CD14-positive monocyte (primary cell): Measurements from ENCODE around the gene CLTCL1. TPM values are rescaled to one million over a fixed set of nuclear protein-coding genes. Genes with fewer than 3 reads are reported as not detected.

Experiments
- DNase-seq, 3 donors: peaks; one replicate each; pipeline ENCODE4 v3.0.0-alpha.2; 2011 to 2022
- H2AFZ ChIP-seq: 2 replicates; pipeline ENCODE4 v1.6.0; 2012; ENCODE audit warnings: mild to moderate bottlenecking, low read depth, low read length, inconsistent platforms; ENCODE audit not compliant: insufficient read depth, poor library complexity, severe bottlenecking
- H3K27ac ChIP-seq, 2 donors: 1 replicate in 1 of 2; 2 replicates in 1 of 2; pipeline ENCODE4 v1.5.1; 2012 to 2013; ENCODE audit warnings: low read length in 2 of 2, control low read depth in 1 of 2, inconsistent platforms in 1 of 2, low read depth in 1 of 2, mild to moderate bottlenecking in 1 of 2
- H3K27me3 ChIP-seq, 2 donors: one replicate each; pipeline versions ENCODE4 v1.6.0 to v1.6.1; 2011 to 2013; ENCODE audit warnings: low read length in 2 of 2; ENCODE audit not compliant: control insufficient read depth in 2 of 2, insufficient read depth in 2 of 2
- H3K36me3 ChIP-seq, 2 donors: replicated peaks in 1 of 2; 1 replicate in 1 of 2; 2 replicates in 1 of 2; pipeline versions ENCODE4 v1.5.1 to v1.6.1; 2012 to 2013; ENCODE audit warnings: low read length in 2 of 2, control low read depth in 1 of 2, inconsistent platforms in 1 of 2, mild to moderate bottlenecking in 1 of 2; ENCODE audit not compliant: insufficient read depth in 2 of 2, control insufficient read depth in 1 of 2
- H3K4me1 ChIP-seq, 2 donors: 1 replicate in 1 of 2; 2 replicates in 1 of 2; pipeline versions ENCODE4 v1.5.1 to v1.6.1; 2012 to 2013; ENCODE audit warnings: low read length in 2 of 2, control low read depth in 1 of 2, inconsistent platforms in 1 of 2, mild to moderate bottlenecking in 1 of 2, moderate library complexity in 1 of 2; ENCODE audit not compliant: insufficient read depth in 2 of 2, control insufficient read depth in 1 of 2
- H3K4me2 ChIP-seq: replicated peaks from 2 replicates; pipeline ENCODE3; 2012; ENCODE audit warnings: low read length, moderate library complexity, mild to moderate bottlenecking; ENCODE audit not compliant: poor library complexity, severe bottlenecking; ENCODE audit errors: extremely low read depth
- H3K4me3 ChIP-seq, 3 experiments: fragments of 200-600 bp in 1 of 3; sonication (generic) in 1 of 3; replicated peaks in 1 of 3; 1 replicate in 2 of 3; 2 replicates in 1 of 3; pipeline ENCODE4 v1.5.1; 2011 to 2013; ENCODE audit warnings: low read length in 3 of 3, mild to moderate bottlenecking in 3 of 3, control low read depth in 2 of 3, low read depth in 2 of 3, inconsistent platforms in 1 of 3, moderate library complexity in 1 of 3
- H3K79me2 ChIP-seq: 2 replicates; pipeline ENCODE4 v1.6.0; 2012; ENCODE audit warnings: mild to moderate bottlenecking, control low read depth, inconsistent platforms, low read length, moderate library complexity; ENCODE audit not compliant: insufficient read depth
- H3K9ac ChIP-seq: 2 replicates; pipeline ENCODE4 v1.6.0; 2017; ENCODE audit warnings: low read length, mild to moderate bottlenecking; ENCODE audit not compliant: insufficient read depth, poor library complexity, severe bottlenecking
- H3K9me3 ChIP-seq, 2 donors: replicated peaks in 1 of 2; 1 replicate in 1 of 2; 2 replicates in 1 of 2; pipeline versions ENCODE4 v1.5.1 to v1.6.1; 2012 to 2013; ENCODE audit warnings: low read length in 2 of 2, control low read depth in 1 of 2; ENCODE audit not compliant: control insufficient read depth in 1 of 2, insufficient read depth in 1 of 2
- H4K20me1 ChIP-seq: 2 replicates; pipeline ENCODE4 v1.6.0; 2012; ENCODE audit warnings: mild to moderate bottlenecking, low read length, control low read depth, moderate library complexity; ENCODE audit not compliant: insufficient read depth
- H3K27ac Mint-ChIP-seq, 7 donors: one replicate each; pipeline ENCODE4 v1.8.0; 2020; ENCODE audit warnings: mild to moderate bottlenecking in 7 of 7, mixed read lengths in 7 of 7, moderate library complexity in 6 of 7, inconsistent platforms in 2 of 7
- H3K27me3 Mint-ChIP-seq, 3 donors: one replicate each; pipeline ENCODE4 v1.8.0; 2021 to 2022; ENCODE audit warnings: low read depth in 3 of 3, mild to moderate bottlenecking in 3 of 3, mixed read lengths in 3 of 3, moderate library complexity in 3 of 3, inconsistent platforms in 1 of 3
- H3K36me3 Mint-ChIP-seq, 2 donors: one replicate each; pipeline ENCODE4 v1.8.0; 2020; ENCODE audit warnings: mixed read lengths in 2 of 2, inconsistent platforms in 1 of 2, mild to moderate bottlenecking in 1 of 2
- H3K4me1 Mint-ChIP-seq: one replicate; pipeline ENCODE4 v1.8.0; 2020; ENCODE audit warnings: mild to moderate bottlenecking, mixed read lengths
- H3K4me3 Mint-ChIP-seq, 2 donors: one replicate each; pipeline ENCODE4 v1.8.0; 2020; ENCODE audit warnings: mild to moderate bottlenecking in 2 of 2, mixed read lengths in 2 of 2, moderate library complexity in 1 of 2
- H3K9me3 Mint-ChIP-seq, 7 donors: one replicate each; pipeline ENCODE4 v1.8.0; 2020 to 2022; ENCODE audit warnings: mixed read lengths in 7 of 7, mild to moderate bottlenecking in 6 of 7, moderate library complexity in 6 of 7, inconsistent platforms in 2 of 7
- CTCF ChIP-seq: fragments of 200-600 bp; IDR thresholded peaks from one replicate; pipeline ENCODE4 v1.8.0; 2022; ENCODE audit warnings: antibody characterized with exemption, mild to moderate bottlenecking
- WGBS: methylation state at CpG from one replicate; pipeline ENCODE4 v1.1.5; 2013; ENCODE audit warnings: missing lambda C conversion rate; ENCODE audit not compliant: insufficient coverage; 5-methylcytosine and 5-hydroxymethylcytosine counted together
- intact Hi-C, 2 donors: fragments of 100-400 bp; cut with micrococcal nuclease; formaldehyde crosslinking; loops; one replicate each; pipeline versions ENCODE4 v1.15.0 to v1.15.1; 2023
- polyA plus RNA-seq, 3 donors: library from polyadenylated mRNA; depleted of rRNA in 1 of 3; unstranded in 2 of 3; stranded (reverse) in 1 of 3; fragments of 300-500 nt in 2 of 3; fragments of >200 nt in 1 of 3; fragmentation: Illumina TruSeq in 2 of 3; gene quantifications; 1 replicate in 2 of 3; 2 replicates in 1 of 3; pipeline ENCODE4 v1.2.3, GENCODE V29; 2012 to 2021

CLTCL1 gene
- polyA plus RNA-seq, 3 donors = 5.1 to 17.0 (median 6.1) TPM

GRCh38 chr22:19175026-19175601, 116.4 kb downstream of the CLTCL1 start:
- intact Hi-C loops = loop anchor here in 1 of 2 donors (5.0 kb wide), 1 partner anchor 117 kb away; the partner anchor contains the start of gene CLTCL1
- Mint-ChIP-seq H3K27me3 (peaks cover 9 to 11% (median 10%) of the 10 kb centered on the region in 3 donors), H3K4me1 (peaks cover 51% of the 10 kb centered on the region), H3K27ac (no peak overlapping the region), H3K9me3 (peaks cover 0 to 4% (median 0%) of the 10 kb centered on the region in 7 donors), H3K4me3 (no peak overlapping the region), H3K36me3 (no peaks in the 10 kb centered on the region)
- H4K20me1 ChIP-seq = peaks cover 14% of the 10 kb centered on the region
- no peak for TF ChIP-seq CTCF
- 98% methylated on average over 5 of the region's 7 CpGs for WGBS
- H3K4me1 ChIP-seq = peaks cover 56 to 72% of the 10 kb centered on the region in 2 donors
- no peak overlapping the region for H3K4me3 ChIP-seq
- no peak overlapping the region for H3K9ac ChIP-seq
- H3K27me3 ChIP-seq = peaks cover 6 to 10% of the 10 kb centered on the region in 2 donors
- no peak for DNase-seq
- no peak overlapping the region for H3K4me2 ChIP-seq
- peaks cover 24% of the 10 kb centered on the region for H3K79me2 ChIP-seq
- H3K27ac ChIP-seq = peak overlapping the region in 1 of 2 donors; percentile 64
- H3K9me3 ChIP-seq = no peaks in the 10 kb centered on the region
- H2AFZ ChIP-seq = no peak overlapping the region
- H3K36me3 ChIP-seq = no peaks in the 10 kb centered on the region

- peaks cover 0 to 4% (median 0%) of the 10 kb centered on the region in 7 donors for H3K9me3 Mint-ChIP-seq
- Histone ChIP-seq H3K36me3 (no peaks in the 10 kb centered on the region), H3K9ac (no peak overlapping the region), H3K79me2 (peaks cover 24% of the 10 kb centered on the region), H3K4me2 (peak overlapping the region; percentile 35), H3K27ac (peak overlapping the region; percentile 40 to 64), H3K4me1 (peaks cover 57 to 71% of the 10 kb centered on the region in 2 donors), H3K9me3 (no peaks in the 10 kb centered on the region), H3K4me3 (peak overlapping the region in 1 of 3 experiments; percentile 37), H2AFZ (peak overlapping the region; percentile 36), H4K20me1 (peaks cover 14% of the 10 kb centered on the region), H3K27me3 (peaks cover 10 to 17% of the 10 kb centered on the region in 2 donors)
- H3K27me3 Mint-ChIP-seq = peaks cover 17 to 19% (median 18%) of the 10 kb centered on the region in 3 donors
- WGBS = 33% methylated on average over 13 of the region's 14 CpGs
- DNase-seq = peak; percentile 40 to 56 (median 43)
- intact Hi-C loops = loop anchor here in 1 of 2 donors (5.0 kb wide), 1 partner anchor 118 kb away; the partner anchor contains the start of gene CLTCL1
- peak overlapping the region in 5 of 7 donors; percentile 26 to 90 (median 71) for H3K27ac Mint-ChIP-seq
- no peaks in the 10 kb centered on the region for H3K36me3 Mint-ChIP-seq
- no peak for TF ChIP-seq CTCF
- peaks cover 50% of the 10 kb centered on the region for H3K4me1 Mint-ChIP-seq
- no peak overlapping the region for H3K4me3 Mint-ChIP-seq
Measured at GRCh38 chr22:19174106-19175025, 117.2 kb downstream of the CLTCL1 start.
